ENCODE results near the gene MYO1D. TPM values are rescaled to one million over a fixed set of nuclear protein-coding genes. Genes with fewer than 3 reads are reported as not detected.

Gene MYO1D
- total RNA-seq, 1 donor from 2014 or later: 18.0 TPM

DNA sequence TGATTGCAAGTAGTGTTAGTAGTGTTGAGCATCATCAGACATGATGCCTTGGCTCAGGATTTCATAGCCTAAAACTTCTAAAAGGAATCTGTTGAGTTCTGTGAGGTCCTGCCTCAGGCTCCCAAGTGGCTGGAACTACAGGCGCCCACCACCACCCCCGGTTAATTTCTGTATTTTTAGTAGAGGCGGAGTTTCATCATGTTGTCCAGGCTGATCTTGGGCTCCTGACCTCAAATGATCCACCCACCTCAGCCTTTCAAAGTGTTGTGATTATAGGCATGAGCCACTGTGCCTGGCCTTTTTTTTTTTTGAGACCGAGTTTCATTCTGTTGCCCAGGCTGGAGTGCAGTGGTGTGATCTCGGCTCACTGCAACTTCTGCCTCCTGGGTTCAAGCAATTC, 427.0 kb downstream of the MYO1D start:
- Histone ChIP-seq H3K36me3 (ENCODE audit: insufficient read depth, low read length) (peaks cover 48% of the 10 kb centered on the region), H3K4me3 (ENCODE audit: insufficient read depth, low read depth, low read length) (no peak overlapping the region), H3K4me1 (ENCODE audit: insufficient read depth, low read length) (peaks cover 6% of the 10 kb centered on the region), H3K9me3 (ENCODE audit: insufficient read depth, low read depth, low read length) (no peaks in the 10 kb centered on the region), H3K9ac (ENCODE audit: low read length) (no peak overlapping the region), H4K20me1 (ENCODE audit: insufficient read depth, low read length) (peaks cover 93% of the 10 kb centered on the region), H2AFZ (ENCODE audit: low read depth, low read length) (no peak overlapping the region), H3K4me2 (ENCODE audit: low read length) (no peak overlapping the region), H3K27ac (ENCODE audit: low read depth, low read length) (no peak overlapping the region), H3K27me3 (ENCODE audit: insufficient read depth, low read length) (no peaks in the 10 kb centered on the region), H3K79me2 (ENCODE audit: insufficient read depth, low read length) (peaks cover 98% of the 10 kb centered on the region)
- no peaks in the 10 kb centered on the region for H3K27me3 Mint-ChIP-seq (ENCODE audit: low read depth, unreplicated experiment)
- no peaks in the 10 kb centered on the region for H3K9me3 Mint-ChIP-seq (ENCODE audit: unreplicated experiment)
- H3K4me3 Mint-ChIP-seq (ENCODE audit: unreplicated experiment): no peak overlapping the region
- H3K27ac Mint-ChIP-seq (ENCODE audit: unreplicated experiment): no peak overlapping the region
- peaks cover 17% of the 10 kb centered on the region for H3K4me1 Mint-ChIP-seq (ENCODE audit: low read depth, unreplicated experiment)
- H3K36me3 Mint-ChIP-seq (ENCODE audit: low read depth, unreplicated experiment): peaks cover 11% of the 10 kb centered on the region
- FAIRE-seq (no peak), DNase-seq (ENCODE audit: low read depth) (no peak)
- no peak for TF ChIP-seq EZH2 (IDR thresholded peaks at IDR 0.05; ENCODE audit: insufficient read depth, low read length)
- TF ChIP-seq, protein P1, sequence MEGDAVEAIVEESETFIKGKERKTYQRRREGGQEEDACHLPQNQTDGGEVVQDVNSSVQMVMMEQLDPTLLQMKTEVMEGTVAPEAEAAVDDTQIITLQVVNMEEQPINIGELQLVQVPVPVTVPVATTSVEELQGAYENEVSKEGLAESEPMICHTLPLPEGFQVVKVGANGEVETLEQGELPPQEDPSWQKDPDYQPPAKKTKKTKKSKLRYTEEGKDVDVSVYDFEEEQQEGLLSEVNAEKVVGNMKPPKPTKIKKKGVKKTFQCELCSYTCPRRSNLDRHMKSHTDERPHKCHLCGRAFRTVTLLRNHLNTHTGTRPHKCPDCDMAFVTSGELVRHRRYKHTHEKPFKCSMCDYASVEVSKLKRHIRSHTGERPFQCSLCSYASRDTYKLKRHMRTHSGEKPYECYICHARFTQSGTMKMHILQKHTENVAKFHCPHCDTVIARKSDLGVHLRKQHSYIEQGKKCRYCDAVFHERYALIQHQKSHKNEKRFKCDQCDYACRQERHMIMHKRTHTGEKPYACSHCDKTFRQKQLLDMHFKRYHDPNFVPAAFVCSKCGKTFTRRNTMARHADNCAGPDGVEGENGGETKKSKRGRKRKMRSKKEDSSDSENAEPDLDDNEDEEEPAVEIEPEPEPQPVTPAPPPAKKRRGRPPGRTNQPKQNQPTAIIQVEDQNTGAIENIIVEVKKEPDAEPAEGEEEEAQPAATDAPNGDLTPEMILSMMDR (IDR thresholded peaks at IDR 0.05; ENCODE audit: insufficient read depth, low read depth, low read length): no peak

DNA sequence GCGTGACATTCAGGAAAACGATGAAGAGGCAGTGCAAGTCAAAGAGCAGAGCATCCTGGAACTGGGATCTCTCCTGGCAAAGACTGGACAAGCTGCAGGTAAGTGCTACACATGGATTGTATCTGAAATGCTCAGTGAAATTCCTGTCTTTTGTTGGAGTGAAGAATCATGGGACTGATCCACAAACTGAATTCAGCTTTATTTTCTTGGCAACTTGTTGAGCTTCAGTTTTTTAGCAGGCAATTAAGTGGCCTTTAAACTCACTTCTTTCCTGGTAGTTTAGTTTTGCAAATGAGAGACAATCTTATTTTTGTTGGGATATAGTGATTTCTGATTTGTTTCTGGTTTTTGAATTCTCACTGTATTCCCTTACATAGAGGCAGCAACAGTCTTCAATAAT, 430.0 kb downstream of the MYO1D start:
- Mint-ChIP-seq H3K4me3 (ENCODE audit: unreplicated experiment) (peak overlapping the region; percentile 88), H3K36me3 (ENCODE audit: low read depth, unreplicated experiment) (peaks cover 8% of the 10 kb centered on the region)

DNA sequence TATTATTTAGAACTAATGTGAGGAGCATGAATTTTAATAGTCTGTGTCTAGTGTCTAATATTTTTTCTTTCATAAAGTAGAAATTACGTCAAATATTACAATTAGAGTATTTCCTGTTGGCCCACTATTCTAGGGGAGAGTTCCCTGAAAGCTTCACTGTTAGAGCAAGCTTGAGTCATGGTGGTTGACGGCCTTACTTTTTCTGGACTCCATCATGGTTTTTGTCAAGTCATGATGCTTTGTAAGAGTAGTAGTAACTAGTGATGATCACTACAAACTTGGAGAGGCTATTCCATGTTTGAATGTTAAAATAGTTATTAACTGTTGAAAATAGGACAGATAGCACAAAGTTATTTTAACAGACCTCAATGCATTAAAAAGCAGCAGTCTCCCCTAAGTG, 431.0 kb downstream of the MYO1D start:
- Histone ChIP-seq H3K4me2 (ENCODE audit: low read length) (peak overlapping the region; percentile 89), H3K79me2 (ENCODE audit: insufficient read depth, low read length) (peaks cover 65% of the 10 kb centered on the region), H3K9me3 (ENCODE audit: insufficient read depth, low read depth, low read length) (no peaks in the 10 kb centered on the region), H3K27ac (ENCODE audit: low read depth, low read length) (peak overlapping the region; percentile 96), H3K4me3 (ENCODE audit: insufficient read depth, low read depth, low read length) (peak overlapping the region; percentile 96), H3K27me3 (ENCODE audit: insufficient read depth, low read length) (no peaks in the 10 kb centered on the region), H4K20me1 (ENCODE audit: insufficient read depth, low read length) (peaks cover 56% of the 10 kb centered on the region), H3K36me3 (ENCODE audit: insufficient read depth, low read length) (peaks cover 18% of the 10 kb centered on the region), H3K4me1 (ENCODE audit: insufficient read depth, low read length) (peaks cover 11% of the 10 kb centered on the region), H2AFZ (ENCODE audit: low read depth, low read length) (no peak overlapping the region), H3K9ac (ENCODE audit: low read length) (peak overlapping the region; percentile 17)
- Mint-ChIP-seq H3K27ac (ENCODE audit: unreplicated experiment) (peak overlapping the region; percentile 70), H3K4me3 (ENCODE audit: unreplicated experiment) (peak overlapping the region; percentile 88), H3K27me3 (ENCODE audit: low read depth, unreplicated experiment) (peaks cover 5% of the 10 kb centered on the region), H3K4me1 (ENCODE audit: low read depth, unreplicated experiment) (peaks cover 14% of the 10 kb centered on the region), H3K36me3 (ENCODE audit: low read depth, unreplicated experiment) (peaks cover 7% of the 10 kb centered on the region), H3K9me3 (ENCODE audit: unreplicated experiment) (no peaks in the 10 kb centered on the region)
- TF ChIP-seq EZH2 (IDR thresholded peaks at IDR 0.05; ENCODE audit: insufficient read depth, low read length): no peak
- TF ChIP-seq, protein P1 (IDR thresholded peaks at IDR 0.05; ENCODE audit: insufficient read depth, low read depth, low read length): no peak
- DNase-seq (ENCODE audit: low read depth) (peak; percentile 51), FAIRE-seq (no peak)

More for the DNA sequence above, 430.0 kb downstream of the MYO1D start:
- H3K27me3 Mint-ChIP-seq (ENCODE audit: low read depth, unreplicated experiment): peaks cover 4% of the 10 kb centered on the region
- no peak overlapping the region for H2AFZ ChIP-seq (ENCODE audit: low read depth, low read length)
- no peak overlapping the region for H3K9ac ChIP-seq (ENCODE audit: low read length)
- H3K79me2 ChIP-seq (ENCODE audit: insufficient read depth, low read length): peaks cover 75% of the 10 kb centered on the region
- no peak overlapping the region for H3K27ac Mint-ChIP-seq (ENCODE audit: unreplicated experiment)
- H3K27ac ChIP-seq (ENCODE audit: low read depth, low read length): no peak overlapping the region
- H3K36me3 ChIP-seq (ENCODE audit: insufficient read depth, low read length): peaks cover 18% of the 10 kb centered on the region
- H3K9me3 ChIP-seq (ENCODE audit: insufficient read depth, low read depth, low read length): no peaks in the 10 kb centered on the region
- FAIRE-seq: no peak
- no peak for DNase-seq (ENCODE audit: low read depth)
- peaks cover 66% of the 10 kb centered on the region for H4K20me1 ChIP-seq (ENCODE audit: insufficient read depth, low read length)
- H3K4me2 ChIP-seq (ENCODE audit: low read length): peak overlapping the region; percentile 89
- peaks cover 14% of the 10 kb centered on the region for H3K4me1 Mint-ChIP-seq (ENCODE audit: low read depth, unreplicated experiment)
- no peak overlapping the region for H3K4me3 ChIP-seq (ENCODE audit: insufficient read depth, low read depth, low read length)
- H3K27me3 ChIP-seq (ENCODE audit: insufficient read depth, low read length): no peaks in the 10 kb centered on the region
- no peaks in the 10 kb centered on the region for H3K9me3 Mint-ChIP-seq (ENCODE audit: unreplicated experiment)
- H3K4me1 ChIP-seq (ENCODE audit: insufficient read depth, low read length): peaks cover 11% of the 10 kb centered on the region
- no peak for TF ChIP-seq EZH2 (IDR thresholded peaks at IDR 0.05; ENCODE audit: insufficient read depth, low read length)
- TF ChIP-seq, protein P1 (IDR thresholded peaks at IDR 0.05; ENCODE audit: insufficient read depth, low read depth, low read length): no peak
